DOHH2 (cell line): Measurements from ENCODE around the gene SPACA6.

Experiments used
- H3F3A ChIP-seq: fragments of 200-600 bp; sonication (generic), shearing (Covaris generic); 2 replicates; pipeline ENCODE4 v1.6.0; 2016; ENCODE audit warnings: antibody characterized with exemption, mild to moderate bottlenecking; ENCODE audit not compliant: control insufficient read depth, insufficient read depth
- H3K27ac ChIP-seq: fragments of 200-600 bp; sonication (generic); 2 replicates; pipeline ENCODE4 v1.5.1; 2014; ENCODE audit warnings: low read depth, mild to moderate bottlenecking, low read length, moderate library complexity
- H3K27me3 ChIP-seq: fragments of 200-600 bp; sonication (generic); 2 replicates; pipeline ENCODE4 v1.6.1; 2014; ENCODE audit warnings: mild to moderate bottlenecking, low read length, mixed read lengths; ENCODE audit not compliant: control insufficient read depth
- H3K36me3 ChIP-seq: fragments of 200-600 bp; sonication (generic); 2 replicates; pipeline ENCODE4 v1.6.1; 2014; ENCODE audit warnings: mild to moderate bottlenecking, low read length, moderate library complexity, mixed read lengths; ENCODE audit not compliant: control insufficient read depth
- H3K4me1 ChIP-seq: fragments of 200-600 bp; sonication (generic); 2 replicates; pipeline ENCODE4 v1.6.1; 2014; ENCODE audit warnings: mild to moderate bottlenecking, low read length, mixed read lengths; ENCODE audit not compliant: control insufficient read depth
- H3K4me2 ChIP-seq: fragments of 200-600 bp; sonication (generic); 2 replicates; pipeline ENCODE4 v1.6.0; 2014; ENCODE audit warnings: mild to moderate bottlenecking, low read length, moderate library complexity
- H3K4me3 ChIP-seq: fragments of 200-600 bp; sonication (generic); 2 replicates; pipeline ENCODE4 v1.5.1; 2014; ENCODE audit warnings: mild to moderate bottlenecking, low read length, mixed read lengths
- H3K79me2 ChIP-seq: fragments of 200-600 bp; sonication (generic); 2 replicates; pipeline ENCODE4 v1.6.1; 2014; ENCODE audit warnings: mild to moderate bottlenecking, low read length, mixed read lengths; ENCODE audit not compliant: control insufficient read depth
- H3K9me2 ChIP-seq: fragments of 200-600 bp; sonication (generic); replicated peaks from 2 replicates; pipeline ENCODE4 v1.6.1; 2014; ENCODE audit warnings: mild to moderate bottlenecking, low read length, mixed read lengths; ENCODE audit not compliant: control insufficient read depth
- H3K9me3 ChIP-seq: fragments of 200-600 bp; sonication (generic); 2 replicates; pipeline ENCODE4 v1.6.1; 2014; ENCODE audit warnings: antibody characterized with exemption, low read length, mixed read lengths; ENCODE audit not compliant: control insufficient read depth, insufficient read depth
- H4K20me1 ChIP-seq: fragments of 200-600 bp; sonication (generic); 2 replicates; pipeline ENCODE4 v1.6.0; 2014; ENCODE audit warnings: low read depth, mild to moderate bottlenecking, antibody characterized with exemption, low read length, moderate library complexity; ENCODE audit not compliant: control insufficient read depth, insufficient read depth
- EZH2phosphoT487 ChIP-seq: fragments of 200-600 bp; sonication (generic); IDR thresholded peaks from 2 replicates; pipeline ENCODE4 v1.6.1; 2017; ENCODE audit warnings: borderline replicate concordance, mild to moderate bottlenecking, antibody characterized with exemption, low read length, moderate library complexity, mixed read lengths
- TF ChIP-seq, protein P1 (sequence below): fragments of 200-600 bp; sonication (generic); IDR thresholded peaks from one replicate; pipeline ENCODE4 v1.5.1; 2014; ENCODE audit warnings: antibody characterized with exemption, mild to moderate bottlenecking, low read depth, low read length; ENCODE audit not compliant: poor library complexity, severe bottlenecking

The SPACA6 gene

DNA sequence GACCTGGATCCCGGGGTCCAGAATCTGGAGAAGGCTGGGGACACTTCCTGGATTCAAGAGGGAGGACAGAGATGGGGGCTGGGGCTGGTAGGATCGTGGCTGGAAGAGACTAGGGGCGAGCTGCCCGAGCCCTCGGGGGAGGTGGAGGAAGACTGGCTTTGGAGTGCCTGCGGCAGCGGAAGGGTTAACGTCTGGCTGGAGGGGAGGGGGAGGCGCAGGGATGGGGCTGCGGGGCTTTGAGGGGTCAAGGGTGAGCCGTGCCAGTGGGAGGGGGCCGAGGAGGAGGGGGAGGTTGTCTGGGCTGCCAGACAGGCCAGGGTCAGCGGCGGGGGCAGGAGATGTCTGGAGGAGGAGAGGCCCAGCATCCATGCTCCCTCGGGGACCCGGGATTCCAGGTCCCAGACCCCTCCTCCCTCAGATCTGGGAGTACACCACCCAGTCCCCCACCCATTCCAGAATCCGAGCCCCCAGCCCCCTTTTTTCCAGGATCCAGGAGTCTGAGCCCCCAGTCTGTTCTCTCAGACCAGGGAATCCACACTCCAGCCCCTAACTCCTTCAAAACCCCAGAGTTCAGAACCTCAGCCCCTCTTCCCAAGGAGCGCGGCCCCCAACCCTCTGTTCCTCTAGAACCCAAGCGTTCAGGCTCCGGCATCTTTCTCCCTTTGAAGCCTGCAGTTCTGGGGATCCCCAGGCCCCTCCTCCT is 3.2 kb upstream of the SPACA6 start:
- Histone ChIP-seq H3K9me2 (no peaks in the 10 kb centered on the region), H3K36me3 (no peaks in the 10 kb centered on the region), H4K20me1 (no peaks in the 10 kb centered on the region), H3K4me2 (peak overlapping the region; percentile 90), H3F3A (no peaks in the 10 kb centered on the region), H3K27me3 (peaks cover 11% of the 10 kb centered on the region), H3K79me2 (no peaks in the 10 kb centered on the region), H3K9me3 (peaks cover 10% of the 10 kb centered on the region), H3K27ac (peak overlapping the region; percentile 54), H3K4me3 (peak overlapping the region; percentile 79), H3K4me1 (peaks cover 28% of the 10 kb centered on the region)
- TF ChIP-seq, protein P1, sequence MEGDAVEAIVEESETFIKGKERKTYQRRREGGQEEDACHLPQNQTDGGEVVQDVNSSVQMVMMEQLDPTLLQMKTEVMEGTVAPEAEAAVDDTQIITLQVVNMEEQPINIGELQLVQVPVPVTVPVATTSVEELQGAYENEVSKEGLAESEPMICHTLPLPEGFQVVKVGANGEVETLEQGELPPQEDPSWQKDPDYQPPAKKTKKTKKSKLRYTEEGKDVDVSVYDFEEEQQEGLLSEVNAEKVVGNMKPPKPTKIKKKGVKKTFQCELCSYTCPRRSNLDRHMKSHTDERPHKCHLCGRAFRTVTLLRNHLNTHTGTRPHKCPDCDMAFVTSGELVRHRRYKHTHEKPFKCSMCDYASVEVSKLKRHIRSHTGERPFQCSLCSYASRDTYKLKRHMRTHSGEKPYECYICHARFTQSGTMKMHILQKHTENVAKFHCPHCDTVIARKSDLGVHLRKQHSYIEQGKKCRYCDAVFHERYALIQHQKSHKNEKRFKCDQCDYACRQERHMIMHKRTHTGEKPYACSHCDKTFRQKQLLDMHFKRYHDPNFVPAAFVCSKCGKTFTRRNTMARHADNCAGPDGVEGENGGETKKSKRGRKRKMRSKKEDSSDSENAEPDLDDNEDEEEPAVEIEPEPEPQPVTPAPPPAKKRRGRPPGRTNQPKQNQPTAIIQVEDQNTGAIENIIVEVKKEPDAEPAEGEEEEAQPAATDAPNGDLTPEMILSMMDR: no peak
- no peak for TF ChIP-seq EZH2phosphoT487

GRCh38 chr19:51690454-51691073 is 2.6 kb upstream of the SPACA6 start:
- no peaks in the 10 kb centered on the region for H4K20me1 ChIP-seq
- peak overlapping the region; percentile 90 for H3K4me2 ChIP-seq
- H3K27me3 ChIP-seq: peaks cover 11% of the 10 kb centered on the region
- TF ChIP-seq, protein P1: no peak
- no peak for TF ChIP-seq EZH2phosphoT487
- H3K27ac ChIP-seq: peak overlapping the region; percentile 54
- H3F3A ChIP-seq: no peaks in the 10 kb centered on the region
- H3K9me2 ChIP-seq: no peaks in the 10 kb centered on the region
- H3K79me2 ChIP-seq: no peaks in the 10 kb centered on the region
- H3K4me1 ChIP-seq: peaks cover 28% of the 10 kb centered on the region
- peaks cover 4% of the 10 kb centered on the region for H3K9me3 ChIP-seq
- H3K4me3 ChIP-seq: peak overlapping the region; percentile 79
- no peaks in the 10 kb centered on the region for H3K36me3 ChIP-seq

DNA sequence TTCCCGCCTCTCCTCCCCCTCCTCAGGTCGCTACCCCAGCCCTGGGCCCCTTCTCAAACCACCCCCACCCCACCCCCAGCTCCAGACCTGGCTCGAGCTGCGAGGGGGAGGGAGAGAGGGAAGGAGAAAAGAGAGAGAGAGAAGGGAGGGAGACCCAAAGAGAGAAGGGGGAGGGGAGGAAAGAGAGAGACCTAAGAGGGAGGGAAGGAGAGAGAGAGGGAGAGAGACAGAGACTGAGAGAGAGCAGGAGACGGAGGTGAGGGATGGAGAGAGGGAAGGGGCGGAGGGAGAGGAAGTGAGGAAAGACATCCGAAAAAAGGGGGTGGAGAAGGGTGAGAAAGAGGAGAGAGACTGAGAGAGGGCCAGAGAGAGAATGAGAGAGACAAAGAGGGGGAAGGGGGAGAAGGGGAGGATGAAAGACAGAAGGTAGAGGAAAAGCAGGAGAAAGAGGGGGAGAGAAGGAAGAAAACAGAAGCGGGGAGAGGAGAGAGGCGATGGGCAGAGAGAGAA is 2.0 kb upstream of the SPACA6 start:
- no peaks in the 10 kb centered on the region for H3K9me2 ChIP-seq
- H3F3A ChIP-seq: no peaks in the 10 kb centered on the region
- H3K9me3 ChIP-seq: no peaks in the 10 kb centered on the region
- peak overlapping the region; percentile 79 for H3K4me3 ChIP-seq
- no peaks in the 10 kb centered on the region for H3K79me2 ChIP-seq
- H3K27me3 ChIP-seq: peaks cover 11% of the 10 kb centered on the region
- H3K27ac ChIP-seq: peak overlapping the region; percentile 54
- peak overlapping the region; percentile 90 for H3K4me2 ChIP-seq
- H3K4me1 ChIP-seq: peaks cover 28% of the 10 kb centered on the region
- H3K36me3 ChIP-seq: no peaks in the 10 kb centered on the region
- TF ChIP-seq, protein P1: no peak
- H4K20me1 ChIP-seq: no peaks in the 10 kb centered on the region
